PC-9 (cell line): Measurements from ENCODE around the gene TDRD9.

Experiments
- CTCF ChIP-seq: fragments of 200-600 bp; sonication (generic); conservative IDR thresholded peaks from 2 replicates; pipeline ENCODE4 v1.6.1; 2017; ENCODE audit warnings: mixed run types, antibody characterized with exemption, mild to moderate bottlenecking, moderate library complexity
- EZH2 ChIP-seq: fragments of 200-600 bp; sonication (generic); IDR thresholded peaks from 2 replicates; pipeline ENCODE4 v1.8.0; 2017; ENCODE audit warnings: antibody characterized with exemption, low read depth

GRCh38 chr14:104026024-104026423 lies 97.8 kb downstream of the TDRD9 start:
- TF ChIP-seq CTCF: no peak
- TF ChIP-seq EZH2: no peak
